GM12878 (cell line): ENCODE data around the gene ARPC1A.

Experiments
- BHLHE40 ChIP-seq, 2 experiments: fragments of 450-650 bp in 1 of 2; IDR thresholded peaks; 2 replicates each; pipeline ENCODE4 v1.6.1; 2011 to 2017; ENCODE audit warnings: low read depth in 2 of 2, borderline replicate concordance in 1 of 2, improper control_type of control experiment in 1 of 2, low read length in 1 of 2, mild to moderate bottlenecking in 1 of 2
- CBX5 ChIP-seq: sonication (generic); IDR thresholded peaks from 2 replicates; pipeline ENCODE4 v1.6.1; 2016; ENCODE audit warnings: low read depth, moderate library complexity, mild to moderate bottlenecking, inconsistent platforms
- EZH2 ChIP-seq: IDR thresholded peaks from 2 replicates; pipeline ENCODE4 v1.6.1; 2012; ENCODE audit warnings: low read depth, mild to moderate bottlenecking, control low read depth, inconsistent platforms, low read length, borderline replicate concordance; ENCODE audit not compliant: control insufficient read depth
- SPI1 ChIP-seq: IDR thresholded peaks from 2 replicates; pipeline ENCODE4 v1.6.1; 2011; ENCODE audit warnings: low read depth, mild to moderate bottlenecking, low read length, moderate library complexity, borderline replicate concordance; ENCODE audit not compliant: insufficient read depth
- TF ChIP-seq, protein P1 (sequence below), 3 experiments: IDR thresholded peaks in 2 of 3; conservative IDR thresholded peaks in 1 of 3; 2 replicates each; pipeline ENCODE4 v1.5.1; 2011; ENCODE audit warnings: low read depth in 3 of 3, low read length in 3 of 3, mild to moderate bottlenecking in 3 of 3, control low read depth in 2 of 3, moderate library complexity in 2 of 3, inconsistent platforms in 1 of 3, mixed read lengths in 1 of 3; ENCODE audit not compliant: control insufficient read depth in 2 of 3, insufficient read depth in 1 of 3; ENCODE audit errors: extremely low read depth in 1 of 3

DNA sequence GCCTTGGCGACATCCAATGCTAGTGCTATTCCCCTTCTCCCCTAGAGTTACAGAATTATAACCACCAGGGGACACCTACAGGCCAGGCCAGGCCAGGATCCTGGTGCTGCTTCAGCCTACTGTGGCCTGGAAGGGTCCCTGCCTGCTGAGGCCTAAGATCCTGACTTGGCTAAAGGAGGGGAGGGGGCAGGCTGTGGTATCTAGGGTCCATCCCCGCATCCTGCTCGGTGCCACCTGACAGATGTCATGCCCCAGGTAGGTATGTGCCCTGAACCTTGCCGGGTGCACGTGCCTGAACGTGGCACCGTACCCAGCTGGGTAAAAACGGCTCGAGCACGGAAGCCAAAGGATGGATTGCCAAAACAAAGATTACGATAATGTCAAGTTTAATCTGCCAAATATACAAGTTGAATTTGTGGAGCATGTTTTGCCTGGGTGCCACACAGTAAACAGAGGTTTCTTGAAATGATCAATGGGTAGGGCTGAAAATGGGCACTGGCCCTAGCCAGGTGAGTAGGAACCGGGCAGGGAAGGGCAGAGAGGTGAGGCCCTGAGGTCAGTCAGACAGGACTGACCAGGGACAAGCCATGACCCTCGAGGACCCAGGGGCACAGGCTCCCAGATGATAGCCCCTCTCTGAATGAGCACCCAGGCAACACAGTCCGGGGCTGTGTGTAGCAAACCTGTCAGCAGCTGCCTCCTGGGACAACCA lies 70.1 kb downstream of the ARPC1A start:
- no peak for TF ChIP-seq SPI1
- TF ChIP-seq, protein P1, sequence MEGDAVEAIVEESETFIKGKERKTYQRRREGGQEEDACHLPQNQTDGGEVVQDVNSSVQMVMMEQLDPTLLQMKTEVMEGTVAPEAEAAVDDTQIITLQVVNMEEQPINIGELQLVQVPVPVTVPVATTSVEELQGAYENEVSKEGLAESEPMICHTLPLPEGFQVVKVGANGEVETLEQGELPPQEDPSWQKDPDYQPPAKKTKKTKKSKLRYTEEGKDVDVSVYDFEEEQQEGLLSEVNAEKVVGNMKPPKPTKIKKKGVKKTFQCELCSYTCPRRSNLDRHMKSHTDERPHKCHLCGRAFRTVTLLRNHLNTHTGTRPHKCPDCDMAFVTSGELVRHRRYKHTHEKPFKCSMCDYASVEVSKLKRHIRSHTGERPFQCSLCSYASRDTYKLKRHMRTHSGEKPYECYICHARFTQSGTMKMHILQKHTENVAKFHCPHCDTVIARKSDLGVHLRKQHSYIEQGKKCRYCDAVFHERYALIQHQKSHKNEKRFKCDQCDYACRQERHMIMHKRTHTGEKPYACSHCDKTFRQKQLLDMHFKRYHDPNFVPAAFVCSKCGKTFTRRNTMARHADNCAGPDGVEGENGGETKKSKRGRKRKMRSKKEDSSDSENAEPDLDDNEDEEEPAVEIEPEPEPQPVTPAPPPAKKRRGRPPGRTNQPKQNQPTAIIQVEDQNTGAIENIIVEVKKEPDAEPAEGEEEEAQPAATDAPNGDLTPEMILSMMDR (IDR thresholded peaks at IDR 0.05 in 2 of 3, conservative IDR thresholded peaks at IDR 0.05 in 1 of 3; ENCODE audit: control insufficient read depth in 2 of 3, extremely low read depth in 1 of 3, insufficient read depth in 1 of 3, low read depth in 3 of 3, low read length in 3 of 3): 0 out of 6 replicates have a peak, but pooled peaks of 1 of the 3 experiments have one; percentile 4
- TF ChIP-seq CBX5: no peak
- TF ChIP-seq EZH2: no peak
- no peak for TF ChIP-seq BHLHE40 (IDR thresholded peaks at IDR 0.05; ENCODE audit: borderline replicate concordance in 1 of 2, low read depth in 2 of 2, low read length in 1 of 2)
